MCF 10A (cell line): ENCODE results near the gene ACYP2. TPM values are rescaled to one million over a fixed set of nuclear protein-coding genes. Genes with fewer than 3 reads are reported as not detected.
"Not testable (repeated sequence)": the region's sequence is repeated elsewhere in the genome, so short reads cannot be mapped to it uniquely, and the experiment has no call there.

Source experiments
- BruUV-seq: library from RNA; stranded (reverse); fragments of 400-500 nt; replicated peaks from 2 replicates; lab custom pipeline; 2021; lab: Mats Ljungman, UMichigan
- CTCF ChIA-PET: fragments of 300-600 bp; sonication (Branson Sonifier 250); formaldehyde crosslinking; extraction: SDS; loops from one replicate; lab custom pipeline; 2021; ENCODE audit warnings: antibody characterized with exemption, inconsistent platforms; lab: Yijun Ruan, JAX
- POLR2A ChIA-PET: fragments of 300-600, 350-650 bp; sonication (Branson Sonifier 250); formaldehyde crosslinking; extraction: SDS; loops from one replicate; lab custom pipeline; 2020; ENCODE audit warnings: antibody characterized with exemption, inconsistent platforms; lab: Yijun Ruan, JAX
- DNase-seq: peaks from one replicate; pipeline ENCODE4 v3.0.0-alpha.2; 2018; ENCODE audit not compliant: unreplicated experiment
- H3K27ac Mint-ChIP-seq: one replicate; pipeline ENCODE4 v1.8.0; 2022; ENCODE audit warnings: mild to moderate bottlenecking, low read depth, mixed read lengths; ENCODE audit not compliant: unreplicated experiment
- H3K27me3 Mint-ChIP-seq: one replicate; pipeline ENCODE4 v1.8.0; 2022; ENCODE audit warnings: mixed read lengths; ENCODE audit not compliant: insufficient read depth, unreplicated experiment
- H3K36me3 Mint-ChIP-seq: one replicate; pipeline ENCODE4 v1.8.0; 2022; ENCODE audit warnings: mild to moderate bottlenecking, moderate library complexity, mixed read lengths; ENCODE audit not compliant: insufficient read depth, unreplicated experiment
- H3K4me1 Mint-ChIP-seq: one replicate; pipeline ENCODE4 v1.8.0; 2022; ENCODE audit warnings: mixed read lengths; ENCODE audit not compliant: insufficient read depth, unreplicated experiment
- H3K4me3 Mint-ChIP-seq: one replicate; pipeline ENCODE4 v1.8.0; 2022; ENCODE audit warnings: mild to moderate bottlenecking, moderate library complexity, mixed read lengths; ENCODE audit not compliant: unreplicated experiment
- H3K9me3 Mint-ChIP-seq: one replicate; pipeline ENCODE4 v1.8.0; 2022; ENCODE audit warnings: mixed read lengths; ENCODE audit not compliant: unreplicated experiment
- CTCF ChIP-seq: fragments of 200-600 bp; IDR thresholded peaks from one replicate; pipeline ENCODE4 v1.8.0; 2022; ENCODE audit warnings: antibody characterized with exemption, mild to moderate bottlenecking; ENCODE audit not compliant: unreplicated experiment
- intact Hi-C: fragments of 100-400 bp; cut with micrococcal nuclease; formaldehyde crosslinking; loops from 2 replicates; pipeline ENCODE4 v1.14.1; 2022
- total RNA-seq: library from RNA; stranded (reverse); gene quantifications from 2 replicates; pipeline ENCODE4 v1.2.3, GENCODE V29; 2022

Gene ACYP2
- total RNA-seq, 1 experiment from 2014 or later = 14.3 TPM

- Mint-ChIP-seq H3K4me3 (peak overlapping the region; percentile 88), H3K9me3 (peaks cover 5% of the 10 kb centered on the region), H3K4me1 (peaks cover 5% of the 10 kb centered on the region), H3K36me3 (peaks cover 10% of the 10 kb centered on the region), H3K27ac (peak overlapping the region; percentile 100), H3K27me3 (no peaks in the 10 kb centered on the region)
- TF ChIP-seq CTCF = no peak
- CTCF ChIA-PET = interaction anchor here (0.6 to 2.6 kb wide), 14 partner anchors 7 to 1739 kb away, joined by 3 to 10 read pairs (median 3); no protein-coding TSS in a partner anchor
- POLR2A ChIA-PET = interaction anchor here (0.7 to 3.4 kb wide), 20 partner anchors 8 to 852 kb away, joined by 3 to 26 read pairs (median 4); partner anchors contain the start of genes EML6 and PSME4
- intact Hi-C loops = loop anchor here (10.0 kb wide), 1 partner anchor 220 kb away; a partner anchor contains a TSS
- no peak for DNase-seq
- no TSS peak for BruUV-seq
Observed at GRCh38 chr2:54114936-54115283, 505 bp upstream of the ACYP2 start.

- H3K9me3 Mint-ChIP-seq, BruUV-seq, H3K27ac Mint-ChIP-seq, DNase-seq, H3K4me1 Mint-ChIP-seq, H3K27me3 Mint-ChIP-seq: not testable (repeated sequence)
- ChIA-PET POLR2A (interaction anchor here (0.5 to 3.4 kb wide), 15 partner anchors 8 to 935 kb away, joined by 3 to 26 read pairs (median 4); partner anchors contain the start of genes EML6 and PSME4), CTCF (interaction anchor here (0.6 to 1.5 kb wide), 6 partner anchors 9 to 612 kb away, joined by 3 to 8 read pairs (median 3); no protein-coding TSS in a partner anchor)
- Mint-ChIP-seq H3K36me3 (peaks cover 10% of the 10 kb centered on the region), H3K4me3 (peak overlapping the region; percentile 88)
- intact Hi-C loops = loop anchor here (10.0 kb wide), 1 partner anchor 218 kb away; a partner anchor contains a TSS
Observed at GRCh38 chr2:54116598-54116997, 1.2 kb downstream of the ACYP2 start.

GRCh38 chr2:54120950-54121349, 5.5 kb downstream of the ACYP2 start:
- Mint-ChIP-seq H3K4me3 (no peak overlapping the region), H3K36me3 (peaks cover 3% of the 10 kb centered on the region), H3K27me3 (no peaks in the 10 kb centered on the region), H3K4me1 (peaks cover 26% of the 10 kb centered on the region), H3K27ac (no peak overlapping the region), H3K9me3 (peaks cover 5% of the 10 kb centered on the region)
- ChIA-PET CTCF (interaction anchor here (0.5 kb wide), 1 partner anchor 511 kb away, joined by 3 read pairs; no protein-coding TSS in a partner anchor), POLR2A (interaction anchor here (0.6 to 1.4 kb wide), 3 partner anchors 17 to 858 kb away, joined by 3 to 6 read pairs (median 4); no protein-coding TSS in a partner anchor)
- no peak for TF ChIP-seq CTCF
- no TSS peak for BruUV-seq
- intact Hi-C loops = no loop called here
- no peak for DNase-seq

- Mint-ChIP-seq H3K4me1 (peaks cover 21% of the 10 kb centered on the region), H3K9me3 (peaks cover 5% of the 10 kb centered on the region), H3K27me3 (no peaks in the 10 kb centered on the region), H3K36me3 (no peaks in the 10 kb centered on the region), H3K4me3 (peak overlapping the region; percentile 55), H3K27ac (peak overlapping the region; percentile 91)
- no peak for TF ChIP-seq CTCF
- CTCF ChIA-PET = interaction anchor here (0.6 kb wide), 1 partner anchor 8 kb away, joined by 3 read pairs; no protein-coding TSS in a partner anchor
- intact Hi-C loops = no loop called here
- POLR2A ChIA-PET = interaction anchor here (0.5 to 1.4 kb wide), 4 partner anchors 15 to 436 kb away, joined by 3 to 6 read pairs (median 4); no protein-coding TSS in a partner anchor
- no peak for DNase-seq
- no TSS peak for BruUV-seq
Observed at GRCh38 chr2:54122171-54122935, 6.9 kb downstream of the ACYP2 start.
